Duodenal mucosa (tissue), 2 donors: ENCODE measurements around the gene CBR1.

Source experiments
- H3K27ac ChIP-seq: one replicate; pipeline ENCODE4 v1.7.0; 2013; ENCODE audit warnings: low read depth, low read length
- H3K27me3 ChIP-seq, 2 donors: one replicate each; pipeline ENCODE4 v1.7.0; 2013; ENCODE audit warnings: low read length in 2 of 2, control low read depth in 1 of 2; ENCODE audit not compliant: insufficient read depth in 2 of 2, control insufficient read depth in 1 of 2
- H3K36me3 ChIP-seq, 2 donors: one replicate each; pipeline ENCODE4 v1.7.0; 2013; ENCODE audit warnings: low read length in 2 of 2, control low read depth in 1 of 2; ENCODE audit not compliant: insufficient read depth in 2 of 2, control insufficient read depth in 1 of 2
- H3K4me1 ChIP-seq, 2 donors: one replicate each; pipeline ENCODE4 v1.7.0; 2013; ENCODE audit warnings: low read length in 2 of 2, control low read depth in 1 of 2; ENCODE audit not compliant: insufficient read depth in 2 of 2, control insufficient read depth in 1 of 2
- H3K4me3 ChIP-seq, 2 donors: one replicate each; pipeline ENCODE4 v1.7.0; 2013; ENCODE audit warnings: low read length in 2 of 2, low read depth in 1 of 2
- H3K9ac ChIP-seq, 2 donors: one replicate each; pipeline ENCODE4 v1.7.0; 2013; ENCODE audit warnings: low read length in 2 of 2, low read depth in 1 of 2
- H3K9me3 ChIP-seq, 2 donors: one replicate each; pipeline ENCODE4 v1.7.0; 2013; ENCODE audit warnings: low read length in 2 of 2, control low read depth in 1 of 2; ENCODE audit not compliant: control insufficient read depth in 1 of 2

The CBR1 gene

DNA sequence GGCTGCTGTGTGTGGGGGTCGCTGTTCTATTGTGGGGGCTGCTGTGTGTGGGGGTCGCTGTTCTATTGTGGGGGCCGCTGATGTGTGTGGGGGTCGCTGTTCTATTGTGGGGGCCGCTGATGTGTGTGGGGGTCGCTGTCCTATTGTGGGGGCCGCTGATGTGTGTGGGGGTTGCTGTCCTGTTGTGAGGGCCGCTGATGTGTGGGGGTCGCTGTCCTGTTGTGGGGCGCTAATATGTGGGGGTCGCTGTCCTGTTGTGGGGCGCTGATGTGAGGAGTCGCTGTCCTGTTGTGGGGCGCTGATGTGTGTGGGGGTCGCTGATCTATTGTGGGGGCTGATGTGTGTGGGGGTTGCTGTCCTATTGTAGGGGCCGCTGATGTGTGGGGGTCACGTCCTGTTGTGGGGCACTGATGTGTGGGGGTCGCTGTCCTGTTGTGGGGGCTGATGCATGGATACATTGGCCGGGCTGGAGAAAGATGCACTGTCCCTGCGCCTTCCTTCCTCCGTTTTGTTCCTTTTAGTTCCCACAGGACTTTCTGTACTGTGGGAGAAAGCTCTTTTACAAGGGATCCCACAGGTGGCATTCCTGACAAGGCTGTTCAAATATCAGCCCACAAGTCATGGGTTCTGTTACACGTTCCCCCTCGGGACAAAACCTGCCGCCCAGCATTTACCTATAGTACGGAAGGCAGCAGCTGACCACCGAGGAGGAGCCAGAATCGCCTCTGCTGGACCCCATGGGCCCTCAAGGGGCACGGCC is 37.0 kb upstream of the CBR1 start:
- Histone ChIP-seq H3K36me3 (peaks cover 14 to 30% of the 10 kb centered on the region in 2 donors), H3K4me1 (no peaks in the 10 kb centered on the region), H3K27me3 (no peaks in the 10 kb centered on the region), H3K9ac (no peak overlapping the region), H3K27ac (no peak overlapping the region), H3K9me3 (no peaks in the 10 kb centered on the region), H3K4me3 (no peak overlapping the region)

DNA sequence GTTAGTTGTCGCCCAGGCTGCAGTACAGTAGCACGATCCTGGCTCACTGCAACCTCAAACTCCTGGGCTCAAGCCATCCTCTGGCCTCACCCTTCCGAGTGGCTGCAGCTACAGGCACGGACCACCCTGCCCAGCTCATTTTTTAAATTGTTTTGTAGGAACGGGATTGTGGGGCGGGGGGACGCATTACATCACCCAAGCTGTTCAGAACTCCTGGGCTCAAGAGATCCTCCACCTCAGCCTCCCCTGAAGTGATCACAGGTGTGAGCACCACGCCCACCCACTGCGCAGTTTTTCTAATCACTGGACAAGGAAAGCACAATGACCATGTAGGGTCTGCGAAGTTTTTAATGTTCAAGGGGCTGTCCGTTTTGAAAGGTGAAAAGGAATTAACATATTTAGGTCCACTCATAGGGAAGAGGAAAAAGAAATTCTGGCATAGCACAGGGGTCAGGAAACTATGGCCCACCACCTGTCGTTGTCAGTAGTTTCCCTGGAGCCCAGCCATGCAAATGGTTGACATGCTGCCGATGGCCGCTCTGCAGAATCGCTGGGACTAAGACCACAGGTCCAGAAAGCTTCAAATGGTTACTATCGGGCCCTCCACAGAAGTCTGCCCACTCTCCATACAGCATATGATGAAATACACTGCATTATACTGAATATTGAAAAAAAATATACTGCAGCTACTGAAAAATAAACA is 35.5 kb upstream of the CBR1 start:
- peaks cover 29 to 44% of the 10 kb centered on the region in 2 donors for H3K36me3 ChIP-seq
- no peak overlapping the region for H3K9ac ChIP-seq
- H3K27me3 ChIP-seq, result no peaks in the 10 kb centered on the region
- H3K4me3 ChIP-seq, result no peak overlapping the region
- H3K9me3 ChIP-seq, result no peaks in the 10 kb centered on the region
- no peaks in the 10 kb centered on the region for H3K4me1 ChIP-seq
- no peak overlapping the region for H3K27ac ChIP-seq

- Histone ChIP-seq H3K4me1 (no peaks in the 10 kb centered on the region), H3K27ac (no peak overlapping the region), H3K9me3 (no peaks in the 10 kb centered on the region), H3K4me3 (no peak overlapping the region), H3K27me3 (no peaks in the 10 kb centered on the region), H3K9ac (no peak overlapping the region), H3K36me3 (peaks cover 32 to 54% of the 10 kb centered on the region in 2 donors)
These were observed 34.4 kb upstream of the CBR1 start for GRCh38 chr21:36035381-36035791.

- H3K36me3 ChIP-seq, result peaks cover 44 to 77% of the 10 kb centered on the region in 2 donors
- H3K4me1 ChIP-seq, result no peaks in the 10 kb centered on the region
- H3K4me3 ChIP-seq, result no peak overlapping the region
- no peak overlapping the region for H3K27ac ChIP-seq
- H3K27me3 ChIP-seq, result no peaks in the 10 kb centered on the region
- no peaks in the 10 kb centered on the region for H3K9me3 ChIP-seq
- H3K9ac ChIP-seq, result no peak overlapping the region
These were observed 30.9 kb upstream of the CBR1 start for GRCh38 chr21:36038701-36039497.

GRCh38 chr21:36039861-36040260 is 30.0 kb upstream of the CBR1 start:
- Histone ChIP-seq H3K27ac (no peak overlapping the region), H3K9me3 (no peaks in the 10 kb centered on the region), H3K36me3 (peaks cover 48 to 81% of the 10 kb centered on the region in 2 donors), H3K9ac (no peak overlapping the region), H3K27me3 (no peaks in the 10 kb centered on the region), H3K4me3 (no peak overlapping the region), H3K4me1 (no peaks in the 10 kb centered on the region)

- Histone ChIP-seq H3K4me3 (no peak overlapping the region), H3K9ac (no peak overlapping the region), H3K36me3 (peaks cover 48 to 81% of the 10 kb centered on the region in 2 donors), H3K4me1 (no peaks in the 10 kb centered on the region), H3K27me3 (no peaks in the 10 kb centered on the region), H3K27ac (no peak overlapping the region), H3K9me3 (no peaks in the 10 kb centered on the region)
These were observed 29.4 kb upstream of the CBR1 start for GRCh38 chr21:36040389-36040788.

GRCh38 chr21:36041910-36042309 is 27.9 kb upstream of the CBR1 start:
- H3K36me3 ChIP-seq, result peaks cover 54 to 82% of the 10 kb centered on the region in 2 donors
- H3K27me3 ChIP-seq, result no peaks in the 10 kb centered on the region
- H3K4me1 ChIP-seq, result no peaks in the 10 kb centered on the region
- no peak overlapping the region for H3K9ac ChIP-seq
- H3K27ac ChIP-seq, result no peak overlapping the region
- no peaks in the 10 kb centered on the region for H3K9me3 ChIP-seq
- no peak overlapping the region for H3K4me3 ChIP-seq

DNA sequence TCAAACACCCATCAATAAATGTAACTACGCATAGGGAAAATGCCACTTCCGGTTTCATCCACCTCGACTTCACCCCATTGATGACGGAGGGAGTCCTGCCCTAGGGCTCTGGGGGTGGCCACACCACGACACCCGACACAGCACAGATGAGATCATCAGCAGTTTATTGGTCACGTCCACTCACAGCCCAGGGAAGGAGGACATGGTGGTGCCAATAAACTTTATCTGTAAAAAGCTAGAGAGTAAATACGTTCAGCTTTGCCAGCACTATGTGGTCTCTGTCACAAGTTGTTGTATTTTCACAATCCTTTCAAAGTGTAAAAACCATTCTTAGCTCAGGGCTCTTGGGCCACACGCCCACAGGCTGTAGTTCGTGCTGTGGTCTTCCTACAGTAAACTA is 25.8 kb upstream of the CBR1 start:
- Histone ChIP-seq H3K9ac (no peak overlapping the region), H3K4me3 (no peak overlapping the region), H3K9me3 (no peaks in the 10 kb centered on the region), H3K27ac (no peak overlapping the region), H3K4me1 (no peaks in the 10 kb centered on the region), H3K27me3 (no peaks in the 10 kb centered on the region), H3K36me3 (peaks cover 41 to 73% of the 10 kb centered on the region in 2 donors)

DNA sequence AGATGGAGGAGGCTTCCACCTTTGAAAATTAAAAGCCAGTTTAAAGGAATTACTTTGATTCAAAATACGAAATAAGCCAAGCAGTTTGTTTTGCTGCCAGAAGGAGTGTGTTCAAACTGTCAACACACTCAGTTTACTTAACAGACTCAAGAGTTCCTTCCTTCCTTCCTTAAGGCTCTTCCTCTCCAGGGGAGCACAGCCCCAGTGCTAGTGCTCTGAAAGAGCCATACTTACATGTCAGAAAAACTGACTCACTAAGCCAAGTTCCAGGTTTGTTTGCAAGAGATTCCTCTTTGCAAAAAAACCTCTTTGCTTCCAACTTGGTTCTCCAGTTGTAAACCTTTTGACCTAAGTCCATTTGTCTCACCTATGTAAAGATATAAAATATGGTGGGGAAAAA is 23.8 kb upstream of the CBR1 start:
- Histone ChIP-seq H3K36me3 (peaks cover 33 to 72% of the 10 kb centered on the region in 2 donors), H3K27ac (no peak overlapping the region), H3K4me3 (no peak overlapping the region), H3K9me3 (no peaks in the 10 kb centered on the region), H3K4me1 (no peaks in the 10 kb centered on the region), H3K27me3 (no peaks in the 10 kb centered on the region), H3K9ac (no peak overlapping the region)

DNA sequence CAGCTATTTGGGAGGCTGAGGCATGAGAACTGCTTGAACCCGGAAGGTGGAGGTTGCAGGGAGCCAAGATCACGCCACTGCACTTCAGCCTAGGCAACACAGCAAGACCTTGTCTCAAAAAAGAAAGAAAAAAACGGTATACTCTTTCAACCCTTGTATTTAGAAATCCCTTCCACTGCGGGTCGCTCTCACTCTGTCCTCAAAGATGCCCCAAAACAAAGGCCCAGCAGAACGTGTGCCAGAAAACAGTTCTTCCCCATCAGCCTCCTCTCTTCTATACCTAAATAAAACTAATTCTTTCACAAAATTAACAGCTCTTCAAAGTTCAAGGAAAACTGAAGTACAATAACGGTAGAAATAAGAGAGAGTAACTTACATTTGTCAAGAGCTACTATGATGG is 22.7 kb upstream of the CBR1 start:
- peaks cover 29 to 66% of the 10 kb centered on the region in 2 donors for H3K36me3 ChIP-seq

More for the DNA sequence above, 22.7 kb upstream of the CBR1 start:
- Histone ChIP-seq H3K27ac (no peak overlapping the region), H3K4me3 (no peak overlapping the region), H3K27me3 (no peaks in the 10 kb centered on the region), H3K9ac (no peak overlapping the region), H3K9me3 (no peaks in the 10 kb centered on the region), H3K4me1 (no peaks in the 10 kb centered on the region)
